ENCODE results near the gene MMP20.

MMP20 gene

GRCh38 chr11:102559839-102560238 is 65.3 kb downstream of the MMP20 start:
- DNase-seq (ENCODE audit: low spot score), result no peak

GRCh38 chr11:102555091-102555490 is 70.0 kb downstream of the MMP20 start:
- DNase-seq (ENCODE audit: low spot score), result no peak

GRCh38 chr11:102553835-102554282 is 71.3 kb downstream of the MMP20 start:
- no peak for DNase-seq (ENCODE audit: low spot score)

GRCh38 chr11:102552447-102553194 is 72.5 kb downstream of the MMP20 start:
- DNase-seq (ENCODE audit: low spot score), result peak; percentile 85

GRCh38 chr11:102552020-102552419 is 73.1 kb downstream of the MMP20 start:
- peak; percentile 54 for DNase-seq (ENCODE audit: low spot score)

GRCh38 chr11:102551169-102551781 is 73.9 kb downstream of the MMP20 start:
- peak; percentile 13 for DNase-seq (ENCODE audit: low spot score)

- peak; percentile 52 for DNase-seq (ENCODE audit: low spot score)
Measured at GRCh38 chr11:102546923-102547471, 78.1 kb downstream of the MMP20 start.

- DNase-seq (ENCODE audit: low spot score), result no peak
Measured at GRCh38 chr11:102546427-102546826, 78.7 kb downstream of the MMP20 start.

- DNase-seq (ENCODE audit: low spot score), result no peak
Measured at GRCh38 chr11:102545701-102546100, 79.4 kb downstream of the MMP20 start.

- DNase-seq (ENCODE audit: low spot score), result no peak
Measured at GRCh38 chr11:102544594-102544993, 80.5 kb downstream of the MMP20 start.

- peak; percentile 73 for DNase-seq (ENCODE audit: low spot score)
Measured at GRCh38 chr11:102539567-102539966, 85.6 kb downstream of the MMP20 start.

GRCh38 chr11:102538932-102539331 is 86.2 kb downstream of the MMP20 start:
- DNase-seq (ENCODE audit: low spot score), result peak; percentile 11

GRCh38 chr11:102534261-102534872 is 90.8 kb downstream of the MMP20 start:
- DNase-seq (ENCODE audit: low spot score), result peak; percentile 11

- DNase-seq (ENCODE audit: low spot score), result no peak
Measured at GRCh38 chr11:102530558-102530957, 94.6 kb downstream of the MMP20 start, which contains the start of gene MMP7. MMP7 (minus strand) TSS chr11:102530747; CDS start chr11:102530700, 47 bp downstream.

GRCh38 chr11:102528618-102529017 is 96.5 kb downstream of the MMP20 start:
- DNase-seq (ENCODE audit: low spot score), result no peak

GRCh38 chr11:102527684-102528083 is 97.4 kb downstream of the MMP20 start:
- DNase-seq (ENCODE audit: low spot score), result no peak

GRCh38 chr11:102527041-102527440 is 98.1 kb downstream of the MMP20 start:
- DNase-seq (ENCODE audit: low spot score), result no peak
